H1 (cell line): ENCODE measurements around the gene POU2F1. TPM values are rescaled to one million over a fixed set of nuclear protein-coding genes. Genes with fewer than 3 reads are reported as not detected.

Experiments used
- CHD7 ChIP-seq: fragments of 300-600 bp; sonication (generic); IDR thresholded peaks from 2 replicates; pipeline ENCODE4 v1.7.1; 2012; ENCODE audit warnings: low read length, moderate library complexity, mild to moderate bottlenecking, inconsistent platforms; ENCODE audit not compliant: insufficient replicate concordance
- polyA plus RNA-seq, 7 experiments: library from polyadenylated mRNA; depleted of rRNA in 3 of 7; stranded (reverse) in 5 of 7; unstranded in 2 of 7; fragments of >200 nt in 5 of 7; fragments of 200-250 nt in 2 of 7; gene quantifications; 1 replicate in 5 of 7; 2 replicates in 1 of 7; 4 replicates in 1 of 7; pipeline versions ENCODE4 v1.2.1 to v1.2.3, GENCODE V29; 2011 to 2013; ENCODE audit warnings: missing spikeins in 2 of 7, mixed read lengths in 2 of 7
- total RNA-seq: library from RNA; stranded (reverse); fragmentation: NEBNext Ultra II Directional; extraction: Animal tissue kit (Norgen Biotek cat#: 25700); gene quantifications from 2 replicates; pipeline ENCODE4 v1.2.1, GENCODE V29; 2021

POU2F1 gene
- total and polyA plus RNA-seq, 2 of the 8 experiments (the other 6 are each of a cell fraction or from before 2014, with no cell fraction given) = 37.0 to 57.2 TPM

- TF ChIP-seq CHD7 = no peak
Measured at GRCh38 chr1:167427848-167428247, 207.2 kb downstream of the POU2F1 start (continued).
